Psoas muscle (tissue), 8 donors: ENCODE measurements around the gene ACACA. TPM values are rescaled to one million over a fixed set of nuclear protein-coding genes. Genes with fewer than 3 reads are reported as not detected.

ENCODE experiments used
- ATAC-seq, 4 donors: fragments of 200-7000 bp; cut with Tn5 transposase; one replicate each; pipeline ENCODE4 v1.9.1; 2020; ENCODE audit warnings: moderate library complexity in 3 of 4, mild to moderate bottlenecking in 2 of 4
- DNase-seq, 2 donors: peaks; one replicate each; pipeline ENCODE4 v3.0.0-alpha.2; 2020
- H3K27ac ChIP-seq: fragments of 200-600 bp; one replicate; pipeline ENCODE4 v1.8.0; 2022
- H3K27me3 ChIP-seq, 3 donors: fragments of 200-600 bp in 1 of 3; one replicate each; pipeline versions ENCODE4 v1.6.1 to v1.8.0; 2013 to 2022; ENCODE audit warnings: low read length in 2 of 3, mild to moderate bottlenecking in 2 of 3, moderate library complexity in 1 of 3; ENCODE audit not compliant: insufficient read depth in 3 of 3
- H3K36me3 ChIP-seq, 2 donors: fragments of 200-600 bp in 1 of 2; one replicate each; pipeline versions ENCODE4 v1.6.1 to v1.8.0; 2013 to 2022; ENCODE audit warnings: low read depth in 1 of 2, mild to moderate bottlenecking in 1 of 2, moderate library complexity in 1 of 2; ENCODE audit not compliant: insufficient read depth in 1 of 2
- H3K4me1 ChIP-seq: fragments of 200-600 bp; one replicate; pipeline ENCODE4 v1.8.0; 2022
- H3K4me3 ChIP-seq: fragments of 200-600 bp; one replicate; pipeline ENCODE4 v1.8.0; 2022; ENCODE audit warnings: mild to moderate bottlenecking
- H3K9me3 ChIP-seq: fragments of 200-600 bp; one replicate; pipeline ENCODE4 v1.8.0; 2022
- CTCF ChIP-seq: fragments of 200-600 bp; IDR thresholded peaks from one replicate; pipeline ENCODE4 v1.8.0; 2022; ENCODE audit warnings: antibody characterized with exemption
- WGBS, 3 donors: extraction: QIAGEN DNeasy Blood & Tissue Kit; methylation state at CpG; one replicate each; pipeline versions ENCODE4 v1.1.6 to v1.1.7; 2013; 5-methylcytosine and 5-hydroxymethylcytosine counted together
- intact Hi-C, 2 donors: fragments of 100-400 bp; cut with DNase I; formaldehyde crosslinking; loops; one replicate each; pipeline versions ENCODE4 v1.11.0 to v1.14.2; 2022
- polyA plus RNA-seq, 3 donors: library from polyadenylated mRNA; stranded (reverse); fragments of 200-250 nt; gene quantifications; one replicate each; pipeline ENCODE4 v1.2.3, GENCODE V29; 2013
- total RNA-seq, 4 donors: library from RNA; stranded (reverse); fragmentation: NEBNext Ultra II Directional in 2 of 4; extraction: Animal tissue kit (Norgen Biotek cat#: 25700) in 2 of 4; gene quantifications; one replicate each; pipeline versions ENCODE4 v1.2.1 to v1.2.4, GENCODE V29; 2021 to 2023
- donor health status: healthy with polysubstance abuse.
- donor health status: DM: no; HTN: no; CAD: no; lungs with moderate emphysema.
- donor health status: Bipolar disorder and iron deficiency.
- donor health status: healthy.
- donor health status: DM: yes; HTN: yes; CAD: no.
- donor health status: DM: no; HTN: no; CAD: no.
- donor health status: DM: no; HTN: no; CAD: no.
- donor health status: DM: yes; HTN: yes; CAD: no.

ACACA gene
- total and polyA plus RNA-seq, 7 donors: 7.2 to 42.6 (median 21.5) TPM

- no peak for ATAC-seq
- H3K4me3 ChIP-seq: no peak overlapping the region
- DNase-seq: no peak
- intact Hi-C loops: no loop called here
- WGBS, 3 donors: 68 to 75% (median 73%) methylated on average over 3 of the region's 3 CpGs
- H3K27me3 ChIP-seq: no peaks in the 10 kb centered on the region
- no peaks in the 10 kb centered on the region for H3K9me3 ChIP-seq
- no peaks in the 10 kb centered on the region for H3K4me1 ChIP-seq
- no peak for TF ChIP-seq CTCF
- no peaks in the 10 kb centered on the region for H3K36me3 ChIP-seq
- H3K27ac ChIP-seq: no peak overlapping the region
Measured at GRCh38 chr17:37384560-37385149, 22.0 kb downstream of the ACACA start.

- H3K9me3 ChIP-seq: no peaks in the 10 kb centered on the region
- intact Hi-C loops: no loop called here
- H3K27ac ChIP-seq: no peak overlapping the region
- H3K36me3 ChIP-seq: no peaks in the 10 kb centered on the region
- no peak for TF ChIP-seq CTCF
- H3K4me1 ChIP-seq: no peaks in the 10 kb centered on the region
- H3K27me3 ChIP-seq: no peaks in the 10 kb centered on the region
- DNase-seq (no peak), ATAC-seq (no peak)
- 85 to 96% (median 95%) methylated on average over 1 of the region's 1 CpG for WGBS, 3 donors
- H3K4me3 ChIP-seq: no peak overlapping the region
Measured at GRCh38 chr17:37382056-37382455, 24.6 kb downstream of the ACACA start.

- Histone ChIP-seq H3K9me3 (no peaks in the 10 kb centered on the region), H3K4me3 (no peak within 1 kb of the TSS), H3K27me3 (no peaks in the 10 kb centered on the region), H3K27ac (no peak within 1 kb of the TSS), H3K4me1 (no peaks in the 10 kb centered on the region), H3K36me3 (no peaks in the 10 kb centered on the region)
- 91 to 93% (median 91%) methylated on average over 7 of the region's 7 CpGs for WGBS, 3 donors
- intact Hi-C loops: no loop called here
- DNase-seq: no peak
- no peak for ATAC-seq
- no peak for TF ChIP-seq CTCF
Measured at GRCh38 chr17:37375706-37376105, 30.9 kb downstream of the ACACA start, which contains the start of gene C17orf78. Gene C17orf78, plus strand, starts transcription at chr17:37375985. Its CDS starts 108 bp downstream, at chr17:37376093.

GRCh38 chr17:37373530-37374159, 33.0 kb downstream of the ACACA start:
- Histone ChIP-seq H3K27ac (no peak overlapping the region), H3K4me1 (no peaks in the 10 kb centered on the region), H3K9me3 (no peaks in the 10 kb centered on the region), H3K27me3 (no peaks in the 10 kb centered on the region), H3K36me3 (no peaks in the 10 kb centered on the region), H3K4me3 (no peak overlapping the region)
- 12 to 19% (median 14%) methylated on average over 4 of the region's 4 CpGs for WGBS, 3 donors
- intact Hi-C loops: loop anchor here in 1 of 2 donors (5.0 kb wide), 2 partner anchors 34 to 771 kb away; partner anchors contain the start of genes ACACA, MRM1 and TADA2A
- ATAC-seq (peak; percentile 94 to 98 (median 96)), DNase-seq (no peak)
- TF ChIP-seq CTCF: peak; percentile 93
